Measurements from ENCODE around the gene ATP4B.

The ATP4B gene

GRCh38 chr13:113621046-113621445 is 37.0 kb downstream of the ATP4B start:
- H3K36me3 ChIP-seq (ENCODE audit: control insufficient read depth, insufficient read depth, low read length, severe bottlenecking) = peaks cover 5% of the 10 kb centered on the region
- no peak for DNase-seq (ENCODE audit: low read depth)

GRCh38 chr13:113620036-113620796 is 37.8 kb downstream of the ATP4B start:
- Histone ChIP-seq H3K9me3 (ENCODE audit: control insufficient read depth, low read length) (no peaks in the 10 kb centered on the region), H3K27me3 (replicated peaks; ENCODE audit: control insufficient read depth, insufficient read depth, low read length) (no peaks in the 10 kb centered on the region), H3K4me1 (ENCODE audit: control insufficient read depth, insufficient read depth, low read length) (no peaks in the 10 kb centered on the region), H3K9ac (ENCODE audit: low read length) (no peak overlapping the region), H3K36me3 (ENCODE audit: control insufficient read depth, insufficient read depth, low read length, severe bottlenecking) (peaks cover 5% of the 10 kb centered on the region), H3K4me3 (ENCODE audit: low read length) (no peak overlapping the region)
- no peak for DNase-seq (ENCODE audit: low read depth)

More at GRCh38 chr13:113621046-113621445, 37.0 kb downstream of the ATP4B start:
- no peak overlapping the region for H3K4me3 ChIP-seq (ENCODE audit: low read length)
- H3K9ac ChIP-seq (ENCODE audit: low read length) = no peak overlapping the region
- no peaks in the 10 kb centered on the region for H3K4me1 ChIP-seq (ENCODE audit: control insufficient read depth, insufficient read depth, low read length)
- H3K27me3 ChIP-seq (replicated peaks; ENCODE audit: control insufficient read depth, insufficient read depth, low read length) = no peaks in the 10 kb centered on the region
- no peaks in the 10 kb centered on the region for H3K9me3 ChIP-seq (ENCODE audit: control insufficient read depth, low read length)

GRCh38 chr13:113618455-113618854 is 39.5 kb downstream of the ATP4B start:
- H3K27me3 ChIP-seq (replicated peaks; ENCODE audit: control insufficient read depth, insufficient read depth, low read length) = no peaks in the 10 kb centered on the region
- H3K9me3 ChIP-seq (ENCODE audit: control insufficient read depth, low read length) = no peaks in the 10 kb centered on the region
- no peak overlapping the region for H3K9ac ChIP-seq (ENCODE audit: low read length)
- no peaks in the 10 kb centered on the region for H3K36me3 ChIP-seq (ENCODE audit: control insufficient read depth, insufficient read depth, low read length, severe bottlenecking)
- H3K4me1 ChIP-seq (ENCODE audit: control insufficient read depth, insufficient read depth, low read length) = no peaks in the 10 kb centered on the region
- H3K4me3 ChIP-seq (ENCODE audit: low read length) = no peak overlapping the region
- no peak for DNase-seq (ENCODE audit: low read depth)

GRCh38 chr13:113617961-113618360 is 40.0 kb downstream of the ATP4B start:
- Histone ChIP-seq H3K27me3 (replicated peaks; ENCODE audit: control insufficient read depth, insufficient read depth, low read length) (no peaks in the 10 kb centered on the region), H3K4me3 (ENCODE audit: low read length) (no peak overlapping the region), H3K4me1 (ENCODE audit: control insufficient read depth, insufficient read depth, low read length) (no peaks in the 10 kb centered on the region), H3K9ac (ENCODE audit: low read length) (no peak overlapping the region), H3K36me3 (ENCODE audit: control insufficient read depth, insufficient read depth, low read length, severe bottlenecking) (no peaks in the 10 kb centered on the region), H3K9me3 (ENCODE audit: control insufficient read depth, low read length) (no peaks in the 10 kb centered on the region)
- DNase-seq (ENCODE audit: low read depth) = no peak

- H3K27me3 ChIP-seq (replicated peaks; ENCODE audit: control insufficient read depth, insufficient read depth, low read length) = no peaks in the 10 kb centered on the region
- no peak overlapping the region for H3K9ac ChIP-seq (ENCODE audit: low read length)
- no peaks in the 10 kb centered on the region for H3K9me3 ChIP-seq (ENCODE audit: control insufficient read depth, low read length)
- DNase-seq (ENCODE audit: low read depth) = peak; percentile 17
- peaks cover 5% of the 10 kb centered on the region for H3K36me3 ChIP-seq (ENCODE audit: control insufficient read depth, insufficient read depth, low read length, severe bottlenecking)
- no peak overlapping the region for H3K4me3 ChIP-seq (ENCODE audit: low read length)
- H3K4me1 ChIP-seq (ENCODE audit: control insufficient read depth, insufficient read depth, low read length) = no peaks in the 10 kb centered on the region
These were observed 40.8 kb downstream of the ATP4B start for GRCh38 chr13:113616991-113617749.

GRCh38 chr13:113616281-113616906 is 41.6 kb downstream of the ATP4B start:
- DNase-seq (ENCODE audit: low read depth) = peak; percentile 25
- no peaks in the 10 kb centered on the region for H3K9me3 ChIP-seq (ENCODE audit: control insufficient read depth, low read length)
- no peak overlapping the region for H3K9ac ChIP-seq (ENCODE audit: low read length)
- no peak overlapping the region for H3K4me3 ChIP-seq (ENCODE audit: low read length)
- H3K36me3 ChIP-seq (ENCODE audit: control insufficient read depth, insufficient read depth, low read length, severe bottlenecking) = peaks cover 13% of the 10 kb centered on the region
- H3K4me1 ChIP-seq (ENCODE audit: control insufficient read depth, insufficient read depth, low read length) = no peaks in the 10 kb centered on the region
- no peaks in the 10 kb centered on the region for H3K27me3 ChIP-seq (replicated peaks; ENCODE audit: control insufficient read depth, insufficient read depth, low read length)

GRCh38 chr13:113613789-113614379 is 44.1 kb downstream of the ATP4B start:
- Histone ChIP-seq H3K36me3 (ENCODE audit: control insufficient read depth, insufficient read depth, low read length, severe bottlenecking) (peaks cover 28% of the 10 kb centered on the region), H3K9ac (ENCODE audit: low read length) (no peak overlapping the region)
- DNase-seq (ENCODE audit: low read depth) = no peak

GRCh38 chr13:113612607-113613006 is 45.4 kb downstream of the ATP4B start:
- Histone ChIP-seq H3K4me3 (ENCODE audit: low read length) (no peak overlapping the region), H3K27me3 (replicated peaks; ENCODE audit: control insufficient read depth, insufficient read depth, low read length) (no peaks in the 10 kb centered on the region), H3K9ac (ENCODE audit: low read length) (no peak overlapping the region), H3K9me3 (ENCODE audit: control insufficient read depth, low read length) (no peaks in the 10 kb centered on the region), H3K36me3 (ENCODE audit: control insufficient read depth, insufficient read depth, low read length, severe bottlenecking) (peaks cover 32% of the 10 kb centered on the region), H3K4me1 (ENCODE audit: control insufficient read depth, insufficient read depth, low read length) (no peaks in the 10 kb centered on the region)
- DNase-seq (ENCODE audit: low read depth) = peak; percentile 73

More at GRCh38 chr13:113613789-113614379, 44.1 kb downstream of the ATP4B start:
- Histone ChIP-seq H3K4me3 (ENCODE audit: low read length) (no peak overlapping the region), H3K4me1 (ENCODE audit: control insufficient read depth, insufficient read depth, low read length) (no peaks in the 10 kb centered on the region), H3K9me3 (ENCODE audit: control insufficient read depth, low read length) (no peaks in the 10 kb centered on the region), H3K27me3 (replicated peaks; ENCODE audit: control insufficient read depth, insufficient read depth, low read length) (no peaks in the 10 kb centered on the region)

GRCh38 chr13:113611996-113612395 is 46.0 kb downstream of the ATP4B start:
- Histone ChIP-seq H3K36me3 (ENCODE audit: control insufficient read depth, insufficient read depth, low read length, severe bottlenecking) (peaks cover 37% of the 10 kb centered on the region), H3K27me3 (replicated peaks; ENCODE audit: control insufficient read depth, insufficient read depth, low read length) (no peaks in the 10 kb centered on the region), H3K9ac (ENCODE audit: low read length) (no peak overlapping the region), H3K4me1 (ENCODE audit: control insufficient read depth, insufficient read depth, low read length) (no peaks in the 10 kb centered on the region), H3K9me3 (ENCODE audit: control insufficient read depth, low read length) (no peaks in the 10 kb centered on the region), H3K4me3 (ENCODE audit: low read length) (no peak overlapping the region)
- no peak for DNase-seq (ENCODE audit: low read depth)

GRCh38 chr13:113610266-113610665 is 47.7 kb downstream of the ATP4B start:
- no peak for DNase-seq (ENCODE audit: low read depth)

GRCh38 chr13:113609616-113610015 is 48.4 kb downstream of the ATP4B start:
- Histone ChIP-seq H3K27me3 (replicated peaks; ENCODE audit: control insufficient read depth, insufficient read depth, low read length) (no peaks in the 10 kb centered on the region), H3K4me1 (ENCODE audit: control insufficient read depth, insufficient read depth, low read length) (no peaks in the 10 kb centered on the region), H3K36me3 (ENCODE audit: control insufficient read depth, insufficient read depth, low read length, severe bottlenecking) (peaks cover 41% of the 10 kb centered on the region), H3K9me3 (ENCODE audit: control insufficient read depth, low read length) (no peaks in the 10 kb centered on the region), H3K4me3 (ENCODE audit: low read length) (no peak overlapping the region), H3K9ac (ENCODE audit: low read length) (no peak overlapping the region)
- DNase-seq (ENCODE audit: low read depth) = no peak

More at GRCh38 chr13:113610266-113610665, 47.7 kb downstream of the ATP4B start:
- no peaks in the 10 kb centered on the region for H3K27me3 ChIP-seq (replicated peaks; ENCODE audit: control insufficient read depth, insufficient read depth, low read length)
- H3K4me1 ChIP-seq (ENCODE audit: control insufficient read depth, insufficient read depth, low read length) = no peaks in the 10 kb centered on the region
- peaks cover 41% of the 10 kb centered on the region for H3K36me3 ChIP-seq (ENCODE audit: control insufficient read depth, insufficient read depth, low read length, severe bottlenecking)
- no peak overlapping the region for H3K9ac ChIP-seq (ENCODE audit: low read length)
- H3K4me3 ChIP-seq (ENCODE audit: low read length) = no peak overlapping the region
- H3K9me3 ChIP-seq (ENCODE audit: control insufficient read depth, low read length) = no peaks in the 10 kb centered on the region
